Kidney epithelial cell (primary cell): Measurements from ENCODE around the gene BCL7A. TPM values are rescaled to one million over a fixed set of nuclear protein-coding genes. Genes with fewer than 3 reads are reported as not detected.

ENCODE experiments used
- DNase-seq: peaks from one replicate; pipeline ENCODE4 v3.0.0-alpha.2; 2010; ENCODE audit warnings: low read depth
- H3K27me3 ChIP-seq: 2 replicates; pipeline ENCODE4 v1.6.0; 2011; ENCODE audit warnings: low read length; ENCODE audit not compliant: control insufficient read depth, insufficient read depth
- H3K36me3 ChIP-seq: 2 replicates; pipeline ENCODE4 v1.5.1; 2011; ENCODE audit warnings: low read length; ENCODE audit not compliant: control insufficient read depth, insufficient read depth
- H3K4me3 ChIP-seq: 2 replicates; pipeline ENCODE4 v1.5.1; 2011; ENCODE audit warnings: low read depth, mild to moderate bottlenecking, control low read depth, low read length
- CTCF ChIP-seq: IDR thresholded peaks from 2 replicates; pipeline ENCODE4 v1.5.1; 2011; ENCODE audit warnings: mild to moderate bottlenecking, moderate library complexity, low read length, control low read depth, inconsistent platforms; ENCODE audit not compliant: insufficient read depth, poor library complexity, severe bottlenecking
- total RNA-seq: library from RNA; depleted of rRNA; stranded (reverse); fragments of >200 nt; gene quantifications from 2 replicates; pipeline ENCODE4 v1.2.3, GENCODE V29; 2015

BCL7A gene
- total RNA-seq, 1 donor from 2014 or later, result 23.8 TPM

GRCh38 chr12:121989276-121990113, 32.2 kb upstream of the BCL7A start:
- DNase-seq, result no peak
- TF ChIP-seq CTCF, result no peak
- H3K4me3 ChIP-seq, result no peak overlapping the region

GRCh38 chr12:121990114-121990647, 31.5 kb upstream of the BCL7A start:
- DNase-seq, result no peak
- no peak overlapping the region for H3K4me3 ChIP-seq
- TF ChIP-seq CTCF, result no peak
- no peaks in the 10 kb centered on the region for H3K36me3 ChIP-seq
- H3K27me3 ChIP-seq, result no peaks in the 10 kb centered on the region

More at GRCh38 chr12:121989276-121990113, 32.2 kb upstream of the BCL7A start:
- no peaks in the 10 kb centered on the region for H3K36me3 ChIP-seq
- no peaks in the 10 kb centered on the region for H3K27me3 ChIP-seq

- Histone ChIP-seq H3K27me3 (no peaks in the 10 kb centered on the region), H3K36me3 (no peaks in the 10 kb centered on the region), H3K4me3 (no peak overlapping the region)
- no peak for DNase-seq
- TF ChIP-seq CTCF, result no peak
Measured at GRCh38 chr12:121990692-121991603, 30.7 kb upstream of the BCL7A start.

GRCh38 chr12:121992059-121992879, 29.4 kb upstream of the BCL7A start:
- no peak for TF ChIP-seq CTCF
- Histone ChIP-seq H3K27me3 (no peaks in the 10 kb centered on the region), H3K36me3 (no peaks in the 10 kb centered on the region), H3K4me3 (no peak overlapping the region)
- peak; percentile 95 for DNase-seq
